ENCODE data around the gene USP49.

GRCh38 chr6:41748102-41748477 lies 147.1 kb downstream of the USP49 start:
- TF ChIP-seq CTCF (conservative IDR thresholded peaks at IDR 0.05 in 1 of 2, IDR thresholded peaks at IDR 0.05 in 1 of 2; ENCODE audit: low read depth in 1 of 2, low read length in 2 of 2) (no peak), EZH2 (IDR thresholded peaks at IDR 0.05; ENCODE audit: low read length, missing control alignments) (no peak)

Measured in fibroblast of lung (primary cell).